H1 (cell line): ENCODE results near the gene TMEM150A. TPM values are rescaled to one million over a fixed set of nuclear protein-coding genes. Genes with fewer than 3 reads are reported as not detected.

Experiments
- CTCF ChIA-PET: fragments of 300-600 bp; sonication (Branson Sonifier 250); formaldehyde crosslinking; loops from one replicate; lab custom pipeline; 2021; ENCODE audit not compliant: partially characterized antibody; lab: Charles Lee
- POLR2A ChIA-PET: fragments of 300-600 bp; sonication (Branson Sonifier 250); formaldehyde crosslinking; loops from one replicate; lab custom pipeline; 2021; ENCODE audit warnings: inconsistent platforms; ENCODE audit not compliant: partially characterized antibody; lab: Charles Lee
- DNase-seq, 2 experiments: peaks; one replicate each; pipeline versions ENCODE4 v3.0.0 to v3.0.0-alpha.2; 2010 to 2022; ENCODE audit warnings: low spot score in 2 of 2, low read depth in 1 of 2, mixed read lengths in 1 of 2
- FAIRE-seq: peaks from 2 replicates; lab custom pipeline; 2011; peaks lifted over from hg19 to GRCh38; lab: Jason Lieb, UNC
- H2AFZ ChIP-seq: 2 replicates; pipeline ENCODE4 v1.8.1; 2012; ENCODE audit warnings: low read length, inconsistent platforms
- H2AK5ac ChIP-seq: 2 replicates; pipeline ENCODE4 v1.6.1; 2013; ENCODE audit warnings: low read depth, low read length
- H2BK120ac ChIP-seq: replicated peaks from 2 replicates; pipeline ENCODE3; 2013; ENCODE audit warnings: low read depth, low read length, inconsistent platforms
- H2BK12ac ChIP-seq: 2 replicates; pipeline ENCODE4 v1.6.1; 2013; ENCODE audit warnings: low read depth, low read length
- H2BK15ac ChIP-seq: 2 replicates; pipeline ENCODE4 v1.6.1; 2013; ENCODE audit warnings: low read length
- H2BK20ac ChIP-seq: 2 replicates; pipeline ENCODE4 v1.6.1; 2013; ENCODE audit warnings: low read length
- H2BK5ac ChIP-seq: 2 replicates; pipeline ENCODE4 v1.6.1; 2013; ENCODE audit warnings: low read depth, low read length
- H3K14ac ChIP-seq: 2 replicates; pipeline ENCODE4 v1.6.1; 2013; ENCODE audit warnings: inconsistent platforms; ENCODE audit not compliant: insufficient read length
- H3K18ac ChIP-seq: 2 replicates; pipeline ENCODE4 v1.6.1; 2013; ENCODE audit warnings: low read length; ENCODE audit errors: extremely low read depth
- H3K23ac ChIP-seq: 2 replicates; pipeline ENCODE4 v1.6.1; 2013; ENCODE audit warnings: inconsistent platforms; ENCODE audit not compliant: insufficient read length
- H3K23me2 ChIP-seq: 2 replicates; pipeline ENCODE4 v1.6.1; 2013; ENCODE audit warnings: low read depth, low read length
- H3K27ac ChIP-seq: 2 replicates; pipeline ENCODE4 v1.6.1; 2011; ENCODE audit warnings: low read depth, low read length, inconsistent platforms
- H3K27me3 ChIP-seq, 4 experiments: replicated peaks in 1 of 4; 1 replicate in 1 of 4; 2 replicates in 3 of 4; pipeline versions ENCODE4 v1.6.1 to v1.8.1; 2011 to 2013; ENCODE audit warnings: low read length in 3 of 4, mild to moderate bottlenecking in 3 of 4, inconsistent platforms in 2 of 4, mixed read lengths in 2 of 4, moderate library complexity in 1 of 4; ENCODE audit not compliant: control insufficient read depth in 3 of 4, insufficient read depth in 3 of 4; ENCODE audit errors: extremely low read depth in 1 of 4
- H3K36me3 ChIP-seq, 4 experiments: 2 replicates each; pipeline versions ENCODE4 v1.6.1 to v1.8.1; 2011 to 2013; ENCODE audit warnings: mild to moderate bottlenecking in 4 of 4, low read length in 3 of 4, moderate library complexity in 2 of 4, control low read depth in 1 of 4, inconsistent platforms in 1 of 4; ENCODE audit not compliant: insufficient read depth in 4 of 4, control insufficient read depth in 2 of 4
- H3K4ac ChIP-seq: replicated peaks from 2 replicates; pipeline ENCODE3; 2013; ENCODE audit warnings: low read length, low read depth, mixed read lengths, inconsistent platforms; ENCODE audit not compliant: insufficient read length
- H3K4me1 ChIP-seq, 4 experiments: replicated peaks in 1 of 4; 1 replicate in 1 of 4; 2 replicates in 3 of 4; pipeline versions ENCODE4 v1.6.1 to v1.8.1; 2011 to 2013; ENCODE audit warnings: low read length in 3 of 4, inconsistent platforms in 2 of 4, mixed read lengths in 1 of 4; ENCODE audit not compliant: insufficient read depth in 4 of 4, control insufficient read depth in 3 of 4
- H3K4me2 ChIP-seq, 2 experiments: 2 replicates each; pipeline versions ENCODE4 v1.6.1 to v1.8.1; 2011 to 2013; ENCODE audit warnings: low read depth in 2 of 2, low read length in 2 of 2, control low read depth in 1 of 2, inconsistent platforms in 1 of 2, mild to moderate bottlenecking in 1 of 2; ENCODE audit not compliant: insufficient read depth in 1 of 2
- H3K4me3 ChIP-seq, 4 experiments: fragments of 200-600, 300-600 bp in 1 of 4; sonication (generic), shearing (Covaris generic), sonication (Bioruptor Twin) in 1 of 4; 2 replicates each; pipeline versions ENCODE4 v1.5.1 to v1.8.1; 2011 to 2016; ENCODE audit warnings: low read length in 4 of 4, low read depth in 3 of 4, control low read depth in 2 of 4, inconsistent platforms in 2 of 4, mild to moderate bottlenecking in 2 of 4, mixed read lengths in 1 of 4, moderate library complexity in 1 of 4; ENCODE audit not compliant: insufficient read depth in 2 of 4; ENCODE audit errors: extremely low read depth in 1 of 4
- H3K56ac ChIP-seq: replicated peaks from 2 replicates; pipeline ENCODE3; 2013; ENCODE audit warnings: low read depth, mild to moderate bottlenecking, mixed read lengths, low read length, inconsistent platforms; ENCODE audit not compliant: insufficient read length
- H3K79me1 ChIP-seq: 2 replicates; pipeline ENCODE4 v1.6.1; 2013; ENCODE audit warnings: low read depth, low read length, control low read depth
- H3K79me2 ChIP-seq, 2 experiments: 2 replicates each; pipeline versions ENCODE4 v1.6.1 to v1.8.1; 2012 to 2013; ENCODE audit warnings: low read length in 2 of 2, mild to moderate bottlenecking in 2 of 2, inconsistent platforms in 1 of 2; ENCODE audit not compliant: insufficient read depth in 2 of 2, control insufficient read depth in 1 of 2
- H3K9ac ChIP-seq, 4 experiments: replicated peaks in 1 of 4; 1 replicate in 1 of 4; 2 replicates in 3 of 4; pipeline versions ENCODE4 v1.6.1 to v1.8.1; 2011 to 2013; ENCODE audit warnings: low read depth in 3 of 4, low read length in 3 of 4, control low read depth in 2 of 4, mild to moderate bottlenecking in 2 of 4, moderate library complexity in 2 of 4, inconsistent platforms in 1 of 4; ENCODE audit errors: extremely low read depth in 1 of 4
- H3K9me3 ChIP-seq, 2 experiments: 2 replicates each; pipeline versions ENCODE4 v1.6.1 to v1.8.1; 2012 to 2013; ENCODE audit warnings: mild to moderate bottlenecking in 2 of 2, moderate library complexity in 2 of 2, control low read depth in 1 of 2, inconsistent platforms in 1 of 2, low read depth in 1 of 2, low read length in 1 of 2, mixed read lengths in 1 of 2; ENCODE audit not compliant: insufficient read depth in 2 of 2
- H4K20me1 ChIP-seq, 2 experiments: replicated peaks in 1 of 2; 2 replicates each; pipeline versions ENCODE3 to v1.8.1; 2011 to 2013; ENCODE audit warnings: inconsistent platforms in 2 of 2, low read length in 2 of 2, mild to moderate bottlenecking in 1 of 2; ENCODE audit not compliant: insufficient read depth in 2 of 2, control insufficient read depth in 1 of 2
- H4K5ac ChIP-seq: 2 replicates; pipeline ENCODE4 v1.6.1; 2013; ENCODE audit warnings: low read length, low read depth, mixed read lengths, inconsistent platforms; ENCODE audit not compliant: insufficient read length
- H4K8ac ChIP-seq: 2 replicates; pipeline ENCODE4 v1.8.0; 2013; ENCODE audit warnings: mild to moderate bottlenecking, moderate library complexity, low read length, inconsistent platforms; ENCODE audit not compliant: insufficient read depth; ENCODE audit errors: extremely low read depth
- H4K91ac ChIP-seq: replicated peaks from 2 replicates; pipeline ENCODE3; 2013; ENCODE audit warnings: low read length, mixed read lengths, inconsistent platforms; ENCODE audit not compliant: insufficient read length
- ASH2L ChIP-seq: fragments of 200-600, 300-600 bp; sonication (generic); IDR thresholded peaks from one replicate; pipeline ENCODE4 v1.7.1; 2017; ENCODE audit warnings: low read length
- CTBP2 ChIP-seq: IDR thresholded peaks from 2 replicates; pipeline ENCODE4 v1.7.0; 2011; ENCODE audit warnings: borderline replicate concordance, mild to moderate bottlenecking, moderate library complexity, mixed read lengths, low read length; ENCODE audit not compliant: insufficient read depth, insufficient read length
- GTF2F1 ChIP-seq: IDR thresholded peaks from 2 replicates; pipeline ENCODE4 v1.6.1; 2012; ENCODE audit warnings: low read depth, low read length, improper control_type of control experiment, borderline replicate concordance
- MAFK ChIP-seq: IDR thresholded peaks from 2 replicates; pipeline ENCODE4 v1.6.1; 2012; ENCODE audit warnings: low read depth, mild to moderate bottlenecking, improper control_type of control experiment, low read length
- NANOG ChIP-seq: IDR thresholded peaks from 2 replicates; pipeline ENCODE4 v1.6.1; 2011; ENCODE audit warnings: low read length, low read depth, mild to moderate bottlenecking, inconsistent platforms; ENCODE audit not compliant: insufficient read depth, poor library complexity, severe bottlenecking
- TAF7 ChIP-seq: optimal IDR thresholded peaks from 2 replicates; pipeline ENCODE3; 2011; ENCODE audit warnings: low read depth, mild to moderate bottlenecking, inconsistent platforms, low read length, moderate library complexity, borderline replicate concordance
- ZNF274 ChIP-seq: IDR thresholded peaks from 2 replicates; pipeline ENCODE4 v1.7.0; 2012; ENCODE audit warnings: low read length, borderline replicate concordance; ENCODE audit errors: extremely low read depth
- WGBS, 2 experiments: shearing (Covaris generic) in 1 of 2; methylation state at CpG; one replicate each; pipeline versions ENCODE4 v1.1.6 to v1.1.7; 2013 to 2015; ENCODE audit warnings: low lambda C conversion rate in 2 of 2, mixed read lengths in 2 of 2, inconsistent platforms in 1 of 2, low coverage in 1 of 2, missing lambda C conversion rate in 1 of 2; ENCODE audit not compliant: insufficient replicate concordance in 2 of 2, insufficient coverage in 1 of 2, insufficient read length in 1 of 2; ENCODE audit errors: extremely low coverage in 1 of 2, missing lambda C conversion rate in 1 of 2; 5-methylcytosine and 5-hydroxymethylcytosine counted together
- polyA plus RNA-seq, 7 experiments: library from polyadenylated mRNA; depleted of rRNA in 3 of 7; stranded (reverse) in 5 of 7; unstranded in 2 of 7; fragments of >200 nt in 5 of 7; fragments of 200-250 nt in 2 of 7; gene quantifications; 1 replicate in 5 of 7; 2 replicates in 1 of 7; 4 replicates in 1 of 7; pipeline versions ENCODE4 v1.2.1 to v1.2.3, GENCODE V29; 2011 to 2013; ENCODE audit warnings: missing spikeins in 2 of 7, mixed read lengths in 2 of 7
- total RNA-seq: library from RNA; stranded (reverse); fragmentation: NEBNext Ultra II Directional; extraction: Animal tissue kit (Norgen Biotek cat#: 25700); gene quantifications from 2 replicates; pipeline ENCODE4 v1.2.1, GENCODE V29; 2021
- TF ChIP-seq, protein P1 (sequence below): IDR thresholded peaks from 2 replicates; pipeline ENCODE4 v1.6.1; 2011; ENCODE audit warnings: low read depth, mild to moderate bottlenecking, low read length; ENCODE audit not compliant: insufficient read depth

The TMEM150A gene
- total and polyA plus RNA-seq, 2 of the 8 experiments (the other 6 are each of a cell fraction or from before 2014, with no cell fraction given): 19.8 to 29.9 TPM

DNA sequence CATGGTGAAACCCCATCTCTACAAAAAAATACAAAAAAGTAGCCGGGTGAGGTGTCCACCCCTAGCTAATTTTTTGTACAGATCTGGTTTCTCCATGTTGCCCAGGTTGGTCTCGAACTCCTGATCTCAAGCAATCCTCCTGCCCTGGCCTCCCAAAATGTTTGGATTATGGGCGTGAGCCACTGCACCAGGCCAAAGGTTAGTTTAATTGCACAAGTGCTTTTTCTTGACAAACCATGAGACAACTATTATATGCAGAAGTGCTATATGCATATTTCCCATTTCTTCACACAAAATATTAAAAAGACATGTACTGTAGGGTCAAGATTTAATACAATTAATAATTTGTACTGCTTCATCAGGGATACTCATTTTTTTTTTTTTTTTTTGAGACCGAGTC is 36.2 kb downstream of the TMEM150A start:
- TF ChIP-seq CTBP2 (no peak), GTF2F1 (no peak), TAF7 (no peak), ASH2L (no peak), ZNF274 (no peak), MAFK (no peak), NANOG (no peak)
- TF ChIP-seq, protein P1, sequence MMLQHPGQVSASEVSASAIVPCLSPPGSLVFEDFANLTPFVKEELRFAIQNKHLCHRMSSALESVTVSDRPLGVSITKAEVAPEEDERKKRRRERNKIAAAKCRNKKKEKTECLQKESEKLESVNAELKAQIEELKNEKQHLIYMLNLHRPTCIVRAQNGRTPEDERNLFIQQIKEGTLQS: no peak
- TF ChIP-seq, all 59 proteins: peak for 0
- no peaks in the 10 kb centered on the region for H3K36me3 ChIP-seq
- H3K4me2 ChIP-seq: no peak overlapping the region
- no peak overlapping the region for H3K4ac ChIP-seq
- H2BK15ac ChIP-seq: no peak overlapping the region
- no peak overlapping the region for H3K14ac ChIP-seq
- no peak overlapping the region for H2AK5ac ChIP-seq
- no peak overlapping the region for H2AFZ ChIP-seq
- H3K79me2 ChIP-seq: no peaks in the 10 kb centered on the region
- H3K79me1 ChIP-seq: no peaks in the 10 kb centered on the region
- no peak overlapping the region for H4K91ac ChIP-seq
- H2BK20ac ChIP-seq: no peak overlapping the region
- no peak for DNase-seq
- no peak overlapping the region for H4K5ac ChIP-seq
- ChIA-PET CTCF (interaction anchor here (1.0 to 1.9 kb wide), 3 partner anchors 10 to 39 kb away, joined by 3 to 8 read pairs (median 4); no protein-coding TSS in a partner anchor), POLR2A (interaction anchor here (2.0 to 38.6 kb wide), 3 partner anchors 11 to 134 kb away, joined by 9 to 1889 read pairs (median 803); partner anchors contain the start of genes CAPG, MAT2A, SH2D6 and VAMP8)
- H3K27ac ChIP-seq: no peak overlapping the region
- WGBS, 2 experiments: 90% methylated on average over 4 of the region's 4 CpGs; no CpG with 5 or more reads in 1 of the 2 experiments
- H3K23me2 ChIP-seq: no peaks in the 10 kb centered on the region
- no peak overlapping the region for H4K8ac ChIP-seq
- no peak for FAIRE-seq
- no peak overlapping the region for H3K9ac ChIP-seq
- H2BK120ac ChIP-seq: no peak overlapping the region
- H3K4me1 ChIP-seq: no peaks in the 10 kb centered on the region
- no peak overlapping the region for H2BK5ac ChIP-seq
- peaks cover 0 to 2% of the 10 kb centered on the region in 2 experiments for H4K20me1 ChIP-seq
- H3K27me3 ChIP-seq: peaks cover 10 to 15% (median 12%) of the 10 kb centered on the region in 4 experiments
- no peak overlapping the region for H3K56ac ChIP-seq
- no peak overlapping the region for H2BK12ac ChIP-seq
- H3K18ac ChIP-seq: no peak overlapping the region
- H3K9me3 ChIP-seq: no peaks in the 10 kb centered on the region
- H3K4me3 ChIP-seq: no peak overlapping the region
- H3K23ac ChIP-seq: no peak overlapping the region
